Measurements from ENCODE around the gene GABBR2.

GRCh38 chr9:98642661-98643312 lies 65.9 kb downstream of the GABBR2 start:
- TF ChIP-seq, protein P1, sequence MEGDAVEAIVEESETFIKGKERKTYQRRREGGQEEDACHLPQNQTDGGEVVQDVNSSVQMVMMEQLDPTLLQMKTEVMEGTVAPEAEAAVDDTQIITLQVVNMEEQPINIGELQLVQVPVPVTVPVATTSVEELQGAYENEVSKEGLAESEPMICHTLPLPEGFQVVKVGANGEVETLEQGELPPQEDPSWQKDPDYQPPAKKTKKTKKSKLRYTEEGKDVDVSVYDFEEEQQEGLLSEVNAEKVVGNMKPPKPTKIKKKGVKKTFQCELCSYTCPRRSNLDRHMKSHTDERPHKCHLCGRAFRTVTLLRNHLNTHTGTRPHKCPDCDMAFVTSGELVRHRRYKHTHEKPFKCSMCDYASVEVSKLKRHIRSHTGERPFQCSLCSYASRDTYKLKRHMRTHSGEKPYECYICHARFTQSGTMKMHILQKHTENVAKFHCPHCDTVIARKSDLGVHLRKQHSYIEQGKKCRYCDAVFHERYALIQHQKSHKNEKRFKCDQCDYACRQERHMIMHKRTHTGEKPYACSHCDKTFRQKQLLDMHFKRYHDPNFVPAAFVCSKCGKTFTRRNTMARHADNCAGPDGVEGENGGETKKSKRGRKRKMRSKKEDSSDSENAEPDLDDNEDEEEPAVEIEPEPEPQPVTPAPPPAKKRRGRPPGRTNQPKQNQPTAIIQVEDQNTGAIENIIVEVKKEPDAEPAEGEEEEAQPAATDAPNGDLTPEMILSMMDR (conservative IDR thresholded peaks at IDR 0.05; ENCODE audit: low read depth, low read length), result peak; percentile 36
- TF ChIP-seq EZH2 (IDR thresholded peaks at IDR 0.05; ENCODE audit: borderline replicate concordance, low read depth, low read length, poor library complexity, severe bottlenecking), result no peak

All from A673 (cell line).